Neural crest cell (in vitro differentiated cells): ENCODE data around the gene PI4KA. TPM values are rescaled to one million over a fixed set of nuclear protein-coding genes. Genes with fewer than 3 reads are reported as not detected.
A peak's percentile ranks its signal among the peaks of the same experiment; 100 is the strongest.

Experiments used
- DNase-seq: peaks from one replicate; pipeline ENCODE4 v3.0.0; 2021; ENCODE audit warnings: low read depth, mixed read lengths, low spot score
- H3K27ac Mint-ChIP-seq: one replicate; pipeline ENCODE4 v1.8.0; 2021; ENCODE audit warnings: mild to moderate bottlenecking, mixed read lengths; ENCODE audit not compliant: unreplicated experiment
- H3K27me3 Mint-ChIP-seq: 2 replicates; pipeline ENCODE4 v1.8.0; 2021; ENCODE audit warnings: low read depth, mild to moderate bottlenecking, mixed read lengths
- H3K36me3 Mint-ChIP-seq: 2 replicates; pipeline ENCODE4 v1.8.0; 2021; ENCODE audit warnings: low read depth, mild to moderate bottlenecking, mixed read lengths
- H3K4me1 Mint-ChIP-seq: 2 replicates; pipeline ENCODE4 v1.8.0; 2021; ENCODE audit warnings: mixed read lengths
- H3K4me3 Mint-ChIP-seq: one replicate; pipeline ENCODE4 v1.8.0; 2021; ENCODE audit warnings: mild to moderate bottlenecking, mixed read lengths
- H3K9me3 Mint-ChIP-seq: 2 replicates; pipeline ENCODE4 v1.8.0; 2021; ENCODE audit warnings: mixed read lengths
- CTCF ChIP-seq: fragments of 200-600 bp; sonication (generic); conservative IDR thresholded peaks from 2 replicates; pipeline ENCODE4 v1.5.0; 2021; ENCODE audit warnings: antibody characterized with exemption, mild to moderate bottlenecking
- total RNA-seq: library from RNA; stranded (reverse); gene quantifications from 2 replicates; pipeline ENCODE4 v1.2.1, GENCODE V29; 2021

Gene PI4KA
- total RNA-seq, 1 donor from 2014 or later, result 85.8 TPM

GRCh38 chr22:20852503-20852902, 6.1 kb downstream of the PI4KA start:
- Mint-ChIP-seq H3K27ac (peak overlapping the region; percentile 30), H3K4me1 (peaks cover 26% of the 10 kb centered on the region), H3K27me3 (no peaks in the 10 kb centered on the region), H3K36me3 (no peaks in the 10 kb centered on the region), H3K4me3 (no peak overlapping the region), H3K9me3 (no peaks in the 10 kb centered on the region)
- no peak for DNase-seq
- TF ChIP-seq CTCF, result no peak

GRCh38 chr22:20852076-20852475, 6.5 kb downstream of the PI4KA start:
- no peak for TF ChIP-seq CTCF
- H3K36me3 Mint-ChIP-seq, result no peaks in the 10 kb centered on the region
- no peak for DNase-seq
- no peaks in the 10 kb centered on the region for H3K9me3 Mint-ChIP-seq
- peaks cover 21% of the 10 kb centered on the region for H3K4me1 Mint-ChIP-seq
- H3K4me3 Mint-ChIP-seq, result no peak overlapping the region
- no peak overlapping the region for H3K27ac Mint-ChIP-seq
- no peaks in the 10 kb centered on the region for H3K27me3 Mint-ChIP-seq

GRCh38 chr22:20847318-20847822, 11.2 kb downstream of the PI4KA start:
- no peak for DNase-seq
- Mint-ChIP-seq H3K4me1 (peaks cover 9% of the 10 kb centered on the region), H3K27ac (no peak overlapping the region), H3K9me3 (no peaks in the 10 kb centered on the region), H3K27me3 (no peaks in the 10 kb centered on the region), H3K4me3 (no peak overlapping the region), H3K36me3 (no peaks in the 10 kb centered on the region)
- no peak for TF ChIP-seq CTCF

GRCh38 chr22:20844055-20845037, 14.3 kb downstream of the PI4KA start:
- no peak overlapping the region for H3K27ac Mint-ChIP-seq
- no peak for DNase-seq

GRCh38 chr22:20843501-20843900, 15.1 kb downstream of the PI4KA start:
- H3K9me3 Mint-ChIP-seq, result no peaks in the 10 kb centered on the region
- TF ChIP-seq CTCF, result no peak
- H3K4me3 Mint-ChIP-seq, result no peak overlapping the region
- DNase-seq, result no peak
- no peaks in the 10 kb centered on the region for H3K36me3 Mint-ChIP-seq
- H3K27me3 Mint-ChIP-seq, result no peaks in the 10 kb centered on the region
- peaks cover 14% of the 10 kb centered on the region for H3K4me1 Mint-ChIP-seq
- H3K27ac Mint-ChIP-seq, result no peak overlapping the region

More at GRCh38 chr22:20844055-20845037, 14.3 kb downstream of the PI4KA start:
- TF ChIP-seq CTCF, result no peak
- no peaks in the 10 kb centered on the region for H3K9me3 Mint-ChIP-seq
- H3K4me1 Mint-ChIP-seq, result peaks cover 14% of the 10 kb centered on the region
- no peaks in the 10 kb centered on the region for H3K27me3 Mint-ChIP-seq
- no peak overlapping the region for H3K4me3 Mint-ChIP-seq
- no peaks in the 10 kb centered on the region for H3K36me3 Mint-ChIP-seq
